NCI-H128 (cell line): ENCODE results near the gene DRG2.

Source experiments
- DNase-seq: peaks from one replicate; lab custom pipeline; 2025; ENCODE audit not compliant: unreplicated experiment; lab: John Stamatoyannopoulos, UW

Gene DRG2

GRCh38 chr17:18074566-18075272 is 13.0 kb upstream of the DRG2 start:
- DNase-seq: no peak

- DNase-seq: no peak
Measured at GRCh38 chr17:18076936-18077335, 10.8 kb upstream of the DRG2 start.

- DNase-seq: no peak
Measured at GRCh38 chr17:18079543-18079942, 8.2 kb upstream of the DRG2 start.

- DNase-seq: no peak
Measured at GRCh38 chr17:18084256-18084655, 3.5 kb upstream of the DRG2 start.

GRCh38 chr17:18089613-18090012 is 1.9 kb downstream of the DRG2 start:
- DNase-seq: no peak

GRCh38 chr17:18093616-18094408 is 6.1 kb downstream of the DRG2 start:
- DNase-seq: no peak

GRCh38 chr17:18094409-18094807 is 6.7 kb downstream of the DRG2 start:
- no peak for DNase-seq

- DNase-seq: no peak
Measured at GRCh38 chr17:18099516-18099915, 11.8 kb downstream of the DRG2 start.

GRCh38 chr17:18100616-18101015 is 12.9 kb downstream of the DRG2 start:
- no peak for DNase-seq

GRCh38 chr17:18101828-18102227 is 14.1 kb downstream of the DRG2 start:
- no peak for DNase-seq

GRCh38 chr17:18102640-18103039 is 14.9 kb downstream of the DRG2 start:
- DNase-seq: no peak

- DNase-seq: no peak
Measured at GRCh38 chr17:18105027-18105426, 17.3 kb downstream of the DRG2 start.

- DNase-seq: no peak
Measured at GRCh38 chr17:18105595-18105994, 17.8 kb downstream of the DRG2 start.

- DNase-seq: no peak
Measured at GRCh38 chr17:18106211-18106610, 18.5 kb downstream of the DRG2 start.

- no peak for DNase-seq
Measured at GRCh38 chr17:18107061-18107790, 19.5 kb downstream of the DRG2 start.

GRCh38 chr17:18107971-18108370 is 20.2 kb downstream of the DRG2 start:
- DNase-seq: no peak

- DNase-seq: no peak
Measured at GRCh38 chr17:18108401-18109312, 20.9 kb downstream of the DRG2 start, which contains the start of gene MYO15A. Gene MYO15A (plus strand): TSS chr17:18108756. CDS start chr17:18118801, 10,045 bp downstream.

GRCh38 chr17:18109935-18110485 is 22.3 kb downstream of the DRG2 start:
- no peak for DNase-seq

GRCh38 chr17:18110636-18111145 is 22.9 kb downstream of the DRG2 start:
- no peak for DNase-seq

- no peak for DNase-seq
Measured at GRCh38 chr17:18111330-18111971, 23.7 kb downstream of the DRG2 start.
